ENCODE data around the gene DCLK1. TPM values are rescaled to one million over a fixed set of nuclear protein-coding genes. Genes with fewer than 3 reads are reported as not detected.

The DCLK1 gene
- total RNA-seq, 1 experiment from 2014 or later = 0.10 TPM

DNA sequence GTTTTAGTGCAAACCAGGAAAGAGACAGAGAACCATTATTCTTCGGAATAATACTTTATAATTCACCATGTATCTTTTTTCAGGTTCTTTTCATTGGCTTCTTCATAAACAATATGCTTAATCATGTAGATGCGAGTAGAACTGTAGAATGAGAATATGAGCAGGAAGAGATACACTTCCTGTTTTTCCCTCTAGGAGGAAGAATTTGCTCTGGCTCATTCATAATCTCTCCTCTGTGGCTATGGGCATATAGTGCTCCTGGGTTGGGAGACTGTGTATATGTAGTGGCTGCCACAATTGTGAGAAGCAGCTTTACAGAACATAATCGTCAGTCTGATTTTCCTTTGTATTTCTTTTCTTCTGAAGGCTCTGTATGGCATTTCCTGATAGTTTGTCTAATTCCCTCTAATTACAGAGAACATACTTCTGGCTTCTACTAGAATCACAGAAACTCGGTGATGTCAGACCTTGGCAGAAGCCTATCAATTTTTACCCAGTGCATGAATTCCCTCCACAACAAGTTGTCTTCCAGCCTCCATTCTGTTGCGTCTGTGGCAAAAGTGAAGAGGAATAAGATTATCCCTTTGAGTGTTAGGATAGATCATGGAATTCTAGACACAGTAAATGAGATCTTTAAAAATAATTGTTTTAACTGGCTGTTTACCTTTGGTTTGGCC, 2.9 kb upstream of the DCLK1 start:
- POLR2A ChIA-PET = no interaction called here
- TF ChIP-seq EZH2 (IDR thresholded peaks at IDR 0.05) = no peak
- TF ChIP-seq POLR2A (IDR thresholded peaks at IDR 0.05; ENCODE audit: borderline replicate concordance, extremely low read depth, insufficient read depth, insufficient read length) = no peak
- no peak for TF ChIP-seq POLR2AphosphoS5 (IDR thresholded peaks at IDR 0.05; ENCODE audit: low read depth, low read length)
- no peak for TF ChIP-seq ZNF274 (IDR thresholded peaks at IDR 0.05; ENCODE audit: low read depth, low read length)
- TF ChIP-seq ZFX (IDR thresholded peaks at IDR 0.05) = no peak
- TF ChIP-seq, protein P1, sequence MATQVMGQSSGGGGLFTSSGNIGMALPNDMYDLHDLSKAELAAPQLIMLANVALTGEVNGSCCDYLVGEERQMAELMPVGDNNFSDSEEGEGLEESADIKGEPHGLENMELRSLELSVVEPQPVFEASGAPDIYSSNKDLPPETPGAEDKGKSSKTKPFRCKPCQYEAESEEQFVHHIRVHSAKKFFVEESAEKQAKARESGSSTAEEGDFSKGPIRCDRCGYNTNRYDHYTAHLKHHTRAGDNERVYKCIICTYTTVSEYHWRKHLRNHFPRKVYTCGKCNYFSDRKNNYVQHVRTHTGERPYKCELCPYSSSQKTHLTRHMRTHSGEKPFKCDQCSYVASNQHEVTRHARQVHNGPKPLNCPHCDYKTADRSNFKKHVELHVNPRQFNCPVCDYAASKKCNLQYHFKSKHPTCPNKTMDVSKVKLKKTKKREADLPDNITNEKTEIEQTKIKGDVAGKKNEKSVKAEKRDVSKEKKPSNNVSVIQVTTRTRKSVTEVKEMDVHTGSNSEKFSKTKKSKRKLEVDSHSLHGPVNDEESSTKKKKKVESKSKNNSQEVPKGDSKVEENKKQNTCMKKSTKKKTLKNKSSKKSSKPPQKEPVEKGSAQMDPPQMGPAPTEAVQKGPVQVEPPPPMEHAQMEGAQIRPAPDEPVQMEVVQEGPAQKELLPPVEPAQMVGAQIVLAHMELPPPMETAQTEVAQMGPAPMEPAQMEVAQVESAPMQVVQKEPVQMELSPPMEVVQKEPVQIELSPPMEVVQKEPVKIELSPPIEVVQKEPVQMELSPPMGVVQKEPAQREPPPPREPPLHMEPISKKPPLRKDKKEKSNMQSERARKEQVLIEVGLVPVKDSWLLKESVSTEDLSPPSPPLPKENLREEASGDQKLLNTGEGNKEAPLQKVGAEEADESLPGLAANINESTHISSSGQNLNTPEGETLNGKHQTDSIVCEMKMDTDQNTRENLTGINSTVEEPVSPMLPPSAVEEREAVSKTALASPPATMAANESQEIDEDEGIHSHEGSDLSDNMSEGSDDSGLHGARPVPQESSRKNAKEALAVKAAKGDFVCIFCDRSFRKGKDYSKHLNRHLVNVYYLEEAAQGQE (IDR thresholded peaks at IDR 0.05; ENCODE audit: low read depth) = no peak
- no peak for TF ChIP-seq EZH2phosphoT487 (IDR thresholded peaks at IDR 0.05; ENCODE audit: borderline replicate concordance)
- TF ChIP-seq FOSL1 (IDR thresholded peaks at IDR 0.05; ENCODE audit: low read depth) = no peak
- TF ChIP-seq, protein P2, sequence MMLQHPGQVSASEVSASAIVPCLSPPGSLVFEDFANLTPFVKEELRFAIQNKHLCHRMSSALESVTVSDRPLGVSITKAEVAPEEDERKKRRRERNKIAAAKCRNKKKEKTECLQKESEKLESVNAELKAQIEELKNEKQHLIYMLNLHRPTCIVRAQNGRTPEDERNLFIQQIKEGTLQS (IDR thresholded peaks at IDR 0.05) = no peak
- no peak for TF ChIP-seq SP1 (IDR thresholded peaks at IDR 0.05; ENCODE audit: low read depth)
- TF ChIP-seq, protein P3, sequence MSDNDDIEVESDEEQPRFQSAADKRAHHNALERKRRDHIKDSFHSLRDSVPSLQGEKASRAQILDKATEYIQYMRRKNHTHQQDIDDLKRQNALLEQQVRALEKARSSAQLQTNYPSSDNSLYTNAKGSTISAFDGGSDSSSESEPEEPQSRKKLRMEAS (IDR thresholded peaks at IDR 0.05) = no peak
- TF ChIP-seq SIN3A (IDR thresholded peaks at IDR 0.05; ENCODE audit: low read depth) = no peak
- TF ChIP-seq EGR1 (IDR thresholded peaks at IDR 0.05; ENCODE audit: low read depth) = no peak
- no peak for TF ChIP-seq YY1 (IDR thresholded peaks at IDR 0.05; ENCODE audit: extremely low read depth, insufficient replicate concordance, low read depth, low read length)
- TF ChIP-seq CBX3 (IDR thresholded peaks at IDR 0.05; ENCODE audit: low read depth) = no peak
- TF ChIP-seq, protein P4, sequence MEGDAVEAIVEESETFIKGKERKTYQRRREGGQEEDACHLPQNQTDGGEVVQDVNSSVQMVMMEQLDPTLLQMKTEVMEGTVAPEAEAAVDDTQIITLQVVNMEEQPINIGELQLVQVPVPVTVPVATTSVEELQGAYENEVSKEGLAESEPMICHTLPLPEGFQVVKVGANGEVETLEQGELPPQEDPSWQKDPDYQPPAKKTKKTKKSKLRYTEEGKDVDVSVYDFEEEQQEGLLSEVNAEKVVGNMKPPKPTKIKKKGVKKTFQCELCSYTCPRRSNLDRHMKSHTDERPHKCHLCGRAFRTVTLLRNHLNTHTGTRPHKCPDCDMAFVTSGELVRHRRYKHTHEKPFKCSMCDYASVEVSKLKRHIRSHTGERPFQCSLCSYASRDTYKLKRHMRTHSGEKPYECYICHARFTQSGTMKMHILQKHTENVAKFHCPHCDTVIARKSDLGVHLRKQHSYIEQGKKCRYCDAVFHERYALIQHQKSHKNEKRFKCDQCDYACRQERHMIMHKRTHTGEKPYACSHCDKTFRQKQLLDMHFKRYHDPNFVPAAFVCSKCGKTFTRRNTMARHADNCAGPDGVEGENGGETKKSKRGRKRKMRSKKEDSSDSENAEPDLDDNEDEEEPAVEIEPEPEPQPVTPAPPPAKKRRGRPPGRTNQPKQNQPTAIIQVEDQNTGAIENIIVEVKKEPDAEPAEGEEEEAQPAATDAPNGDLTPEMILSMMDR (IDR thresholded peaks at IDR 0.05 in 2 of 3, conservative IDR thresholded peaks at IDR 0.05 in 1 of 3; ENCODE audit: borderline replicate concordance in 1 of 3, insufficient read depth in 1 of 3, low read depth in 2 of 3, low read length in 2 of 3) = no peak
- no peak for TF ChIP-seq TCF7L2 (IDR thresholded peaks at IDR 0.05; ENCODE audit: borderline replicate concordance, extremely low read depth, insufficient read depth, insufficient read length)
- Histone ChIP-seq H3K4me3 (replicated peaks in 1 of 2; ENCODE audit: low read depth in 1 of 2, low read length in 2 of 2) (no peak overlapping the region), H3K36me3 (ENCODE audit: control insufficient read depth in 1 of 2, insufficient read depth in 2 of 2, low read length in 2 of 2) (no peaks in the 10 kb centered on the region), H3K4me1 (ENCODE audit: control insufficient read depth in 1 of 2, insufficient read depth in 2 of 2, low read length in 2 of 2) (no peaks in the 10 kb centered on the region), H4K20me1 (ENCODE audit: insufficient read depth) (no peaks in the 10 kb centered on the region), H3K9me2 (ENCODE audit: insufficient read depth) (no peaks in the 10 kb centered on the region), H3K4me2 (ENCODE audit: low read length) (no peak overlapping the region), H3K9ac (ENCODE audit: low read length) (no peak overlapping the region), H2AFZ (ENCODE audit: low read depth, low read length, poor library complexity, severe bottlenecking) (no peak overlapping the region), H3K79me2 (ENCODE audit: insufficient read depth, low read length) (no peaks in the 10 kb centered on the region), H3K27me3 (ENCODE audit: insufficient read depth, low read length) (no peaks in the 10 kb centered on the region), H3K9me3 (ENCODE audit: control insufficient read depth in 1 of 2, insufficient read depth in 1 of 2, low read depth in 1 of 2, low read length in 2 of 2) (peaks cover 0 to 16% of the 10 kb centered on the region in 2 experiments; a peak in 2 of 4 replicates), H3K27ac (ENCODE audit: low read depth, low read length) (no peak overlapping the region)
- DNase-seq (ENCODE audit: low read depth, low spot score) (no peak), ATAC-seq (no peak)
- intact Hi-C loops (cut with micrococcal nuclease) = no loop called here
- RAD21 ChIA-PET (ENCODE audit: low non-redundant PET in 1 of 2, low total read pairs in 2 of 2, uncharacterized antibody in 2 of 2, unreplicated experiment in 2 of 2) = no interaction called here
- CTCF ChIA-PET = no interaction called here
- BruUV-seq (replicated peaks) = no TSS peak
